HG03039 (cell line): ENCODE measurements around the gene EID3.

Experiments
- ATAC-seq: cut with Tn5 transposase; IDR thresholded peaks from one replicate; pipeline ENCODE4 v1.9.1; 2021; ENCODE audit warnings: mild to moderate bottlenecking, moderate library complexity; ENCODE audit not compliant: unreplicated experiment

The EID3 gene

GRCh38 chr12:104333692-104334255, 30.2 kb downstream of the EID3 start:
- no peak for ATAC-seq

DNA sequence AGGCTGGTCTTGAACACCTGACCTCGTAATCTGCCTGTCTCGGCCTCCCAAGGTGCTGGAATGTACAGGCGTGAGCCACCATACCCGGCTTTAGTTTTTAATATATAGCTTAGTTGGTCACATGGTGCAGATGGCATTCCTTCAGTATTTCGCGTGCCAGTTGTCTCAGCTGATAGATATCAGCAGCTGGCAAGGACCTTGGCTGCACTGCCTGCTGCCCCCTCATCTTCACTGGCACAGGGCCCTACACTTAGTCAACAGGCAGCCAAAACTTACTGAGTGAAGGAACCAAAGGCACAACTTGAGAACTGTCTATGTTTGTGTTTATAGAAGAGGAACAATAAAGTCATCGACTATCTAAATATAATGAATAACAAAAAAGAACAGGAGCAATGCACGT, 31.0 kb downstream of the EID3 start:
- ATAC-seq, result no peak

DNA sequence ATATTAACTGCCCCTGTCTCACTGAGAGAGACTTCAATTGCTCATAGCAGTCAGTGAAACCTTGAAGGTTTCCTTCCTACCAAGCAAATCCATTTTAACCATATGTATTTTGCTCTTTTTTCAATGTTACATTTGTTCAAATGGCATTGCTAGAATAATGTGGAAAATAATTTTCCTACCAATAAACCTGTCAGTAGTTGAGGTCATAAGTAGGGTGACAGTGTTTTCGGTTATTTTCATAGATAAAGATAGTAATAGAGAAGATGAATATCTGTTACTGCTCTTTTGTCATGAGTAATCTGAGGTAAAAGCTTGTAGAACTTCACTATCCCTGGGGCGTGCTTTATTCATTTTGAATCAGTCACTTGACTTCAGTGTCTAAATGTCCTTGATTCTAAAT, 32.6 kb downstream of the EID3 start:
- ATAC-seq, result no peak

- ATAC-seq, result no peak
These were observed 33.6 kb downstream of the EID3 start for GRCh38 chr12:104337030-104337558.

DNA sequence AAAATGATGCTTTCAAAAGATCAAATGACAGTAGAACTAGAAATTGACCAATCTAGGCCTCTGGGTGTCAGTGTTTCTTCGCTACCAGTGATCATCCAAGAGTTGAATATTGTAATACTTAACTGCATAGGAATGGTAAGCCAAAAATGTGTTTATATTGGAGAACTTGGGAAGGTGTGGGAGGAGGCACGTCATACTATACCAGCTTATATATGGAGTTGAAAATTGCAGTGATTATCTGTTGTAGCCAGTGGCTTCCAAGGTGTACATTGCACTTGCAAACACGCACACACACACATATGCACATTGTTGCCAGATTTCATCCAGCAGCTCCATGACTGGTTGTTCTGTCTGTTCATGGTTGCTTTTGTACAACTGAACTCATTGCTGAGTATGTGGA, 36.1 kb downstream of the EID3 start:
- ATAC-seq, result no peak

- no peak for ATAC-seq
These were observed 36.6 kb downstream of the EID3 start for GRCh38 chr12:104340177-104340576.

DNA sequence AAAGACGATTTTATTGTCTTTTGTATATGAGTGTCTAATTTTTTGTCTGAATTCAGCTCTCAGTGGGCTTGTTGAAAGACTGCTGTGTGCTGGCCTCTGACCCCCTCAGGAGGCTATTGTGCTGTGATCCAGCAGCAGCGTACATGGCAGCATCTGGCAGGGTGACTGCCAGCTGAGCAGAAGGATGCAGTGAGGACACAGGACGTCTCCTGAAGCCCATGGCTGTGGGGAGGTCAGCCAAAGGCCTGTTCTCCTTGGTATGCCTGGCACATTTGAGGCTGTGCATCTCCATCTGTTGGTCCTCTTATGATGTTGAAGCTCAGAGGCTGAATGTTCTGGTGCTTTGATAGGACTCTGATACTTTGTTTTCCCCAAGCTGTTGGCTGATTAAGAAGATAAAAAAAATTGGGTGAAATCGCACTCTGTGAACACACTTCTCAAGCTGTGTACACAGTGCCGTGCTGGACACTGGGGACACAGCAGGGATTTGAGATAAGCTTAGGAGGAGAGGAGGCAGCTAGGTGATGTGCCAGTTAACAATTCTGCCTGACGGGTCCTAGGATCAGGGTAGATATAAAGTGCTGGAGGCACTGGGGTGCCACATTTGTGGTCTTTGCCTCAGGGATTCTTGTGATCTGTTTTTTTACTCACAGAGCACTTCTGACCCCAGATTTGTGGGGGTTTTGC, 37.5 kb downstream of the EID3 start:
- no peak for ATAC-seq

- ATAC-seq, result no peak
These were observed 38.6 kb downstream of the EID3 start for GRCh38 chr12:104342147-104342546.

DNA sequence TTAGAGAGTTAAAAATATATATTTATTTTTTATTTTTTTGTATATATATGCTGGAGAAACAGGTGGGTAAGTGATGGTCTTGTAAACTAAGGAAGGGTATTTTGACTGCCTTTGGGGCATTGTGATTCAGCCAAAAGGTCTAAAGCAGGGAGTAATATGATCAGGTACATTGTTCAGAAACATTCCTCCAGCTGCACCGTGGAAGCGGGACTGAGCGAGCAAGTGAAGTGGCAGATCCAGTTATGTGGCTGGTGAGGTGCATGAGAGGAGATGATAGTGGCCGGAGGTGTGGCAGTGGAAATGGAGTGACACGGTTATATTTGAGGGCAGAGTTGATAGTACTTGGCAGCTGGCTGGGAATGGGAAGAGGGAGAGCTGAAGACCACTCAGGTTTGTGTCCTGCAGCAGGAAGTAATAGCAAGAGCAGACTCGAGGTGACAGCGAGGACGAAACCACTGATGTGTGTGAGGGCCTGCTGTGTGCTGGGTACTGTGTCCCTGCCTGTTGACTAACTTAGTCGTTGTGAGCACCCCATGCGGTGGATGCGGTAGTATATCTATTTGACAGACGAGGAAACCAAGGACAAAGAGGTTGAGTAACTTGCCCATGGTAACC, 39.2 kb downstream of the EID3 start:
- ATAC-seq, result no peak

- ATAC-seq, result no peak
These were observed 41.1 kb downstream of the EID3 start for GRCh38 chr12:104344682-104345081.

DNA sequence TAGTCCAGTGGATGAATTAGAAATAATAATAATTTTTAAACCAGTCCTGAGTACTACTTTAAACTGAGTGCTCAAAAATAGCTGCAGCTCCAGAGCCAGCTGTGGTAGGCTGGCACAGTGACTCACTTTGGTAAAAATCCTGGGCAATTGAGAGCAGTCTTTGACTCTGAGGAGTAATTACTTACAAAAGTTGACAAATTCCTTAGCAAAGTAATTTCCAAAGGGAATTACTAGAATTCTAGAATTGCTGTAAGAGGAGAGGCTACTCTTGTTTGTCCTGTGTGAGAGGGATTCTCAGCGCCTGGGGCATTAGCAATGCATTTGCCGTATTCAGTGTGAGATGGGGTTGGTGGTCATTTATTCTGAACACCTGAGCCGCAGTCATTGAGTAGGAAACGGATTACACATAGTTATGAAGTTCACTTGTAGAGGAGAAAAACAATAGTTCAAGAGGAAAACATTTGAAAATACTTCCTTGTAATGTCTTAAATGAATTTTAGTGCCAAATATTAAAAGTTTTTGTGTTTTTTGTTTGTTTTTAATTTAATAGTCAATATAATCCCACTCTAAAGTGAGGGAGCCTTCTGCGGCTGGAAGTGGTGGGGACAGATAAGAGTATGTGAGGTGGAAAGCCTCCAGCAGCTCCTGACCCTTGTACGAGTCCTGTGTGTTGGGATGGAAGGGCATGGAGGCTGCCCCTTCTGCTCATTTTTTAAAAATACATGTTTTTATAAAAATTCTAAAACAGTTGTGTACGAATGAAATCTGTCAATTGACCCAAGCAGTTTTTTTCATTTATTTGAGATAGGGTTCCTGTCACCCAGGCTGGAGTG, 41.9 kb downstream of the EID3 start:
- no peak for ATAC-seq

DNA sequence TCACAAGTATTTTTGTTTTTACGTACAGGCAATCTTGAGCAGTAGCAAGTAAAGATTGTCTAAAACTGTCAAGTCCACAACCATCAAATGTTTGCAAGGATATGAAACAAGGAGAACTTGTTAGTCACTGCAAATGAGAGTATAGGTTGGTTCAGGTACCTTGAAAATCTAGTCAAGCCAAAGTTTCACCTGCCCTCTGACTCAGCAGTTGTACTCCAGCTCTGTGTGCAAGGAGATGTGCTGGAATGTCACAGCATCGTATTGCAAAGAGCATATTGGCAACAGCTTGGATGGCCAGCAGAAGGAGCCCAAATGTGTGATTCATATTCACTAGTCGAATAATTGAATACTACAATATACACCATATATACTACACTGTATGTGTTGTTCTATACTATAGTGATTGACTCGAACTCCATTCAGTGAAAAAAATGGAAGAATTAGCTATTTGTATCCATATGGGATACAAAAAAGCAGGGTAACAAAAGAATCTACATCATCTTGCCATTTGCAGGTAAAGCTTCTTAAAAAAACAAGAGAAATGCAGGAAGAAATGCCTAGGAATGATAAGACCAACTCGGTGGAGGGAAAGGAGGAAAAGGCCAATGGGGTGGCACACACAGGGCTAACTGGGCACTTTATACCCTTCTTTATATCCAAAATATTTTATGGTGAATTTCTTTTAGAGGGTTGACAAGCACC, 44.0 kb downstream of the EID3 start:
- no peak for ATAC-seq

DNA sequence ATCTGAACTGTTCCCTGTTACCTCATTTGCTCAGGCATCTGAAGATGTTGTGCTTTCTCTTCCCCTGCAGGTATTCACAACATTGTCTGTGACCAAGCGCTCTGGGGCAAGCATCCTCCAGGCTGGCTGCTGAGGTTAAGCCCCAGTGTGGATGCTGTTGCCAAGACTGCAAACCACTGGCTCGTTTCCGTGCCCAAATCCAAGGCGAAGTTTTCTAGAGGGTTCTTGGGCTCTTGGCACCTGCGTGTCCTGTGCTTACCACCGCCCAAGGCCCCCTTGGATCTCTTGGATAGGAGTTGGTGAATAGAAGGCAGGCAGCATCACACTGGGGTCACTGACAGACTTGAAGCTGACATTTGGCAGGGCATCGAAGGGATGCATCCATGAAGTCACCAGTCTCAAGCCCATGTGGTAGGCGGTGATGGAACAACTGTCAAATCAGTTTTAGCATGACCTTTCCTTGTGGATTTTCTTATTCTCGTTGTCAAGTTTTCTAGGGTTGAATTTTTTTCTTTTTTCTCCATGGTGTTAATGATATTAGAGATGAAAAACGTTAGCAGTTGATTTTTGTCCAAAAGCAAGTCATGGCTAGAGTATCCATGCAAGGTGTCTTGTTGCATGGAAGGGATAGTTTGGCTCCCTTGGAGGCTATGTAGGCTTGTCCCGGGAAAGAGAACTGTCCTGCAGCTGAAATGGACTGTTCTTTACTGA, 44.9 kb downstream of the EID3 start:
- ATAC-seq, result no peak

GRCh38 chr12:104348994-104349494, 45.5 kb downstream of the EID3 start:
- no peak for ATAC-seq

GRCh38 chr12:104350211-104351056, 46.9 kb downstream of the EID3 start:
- ATAC-seq, result no peak

DNA sequence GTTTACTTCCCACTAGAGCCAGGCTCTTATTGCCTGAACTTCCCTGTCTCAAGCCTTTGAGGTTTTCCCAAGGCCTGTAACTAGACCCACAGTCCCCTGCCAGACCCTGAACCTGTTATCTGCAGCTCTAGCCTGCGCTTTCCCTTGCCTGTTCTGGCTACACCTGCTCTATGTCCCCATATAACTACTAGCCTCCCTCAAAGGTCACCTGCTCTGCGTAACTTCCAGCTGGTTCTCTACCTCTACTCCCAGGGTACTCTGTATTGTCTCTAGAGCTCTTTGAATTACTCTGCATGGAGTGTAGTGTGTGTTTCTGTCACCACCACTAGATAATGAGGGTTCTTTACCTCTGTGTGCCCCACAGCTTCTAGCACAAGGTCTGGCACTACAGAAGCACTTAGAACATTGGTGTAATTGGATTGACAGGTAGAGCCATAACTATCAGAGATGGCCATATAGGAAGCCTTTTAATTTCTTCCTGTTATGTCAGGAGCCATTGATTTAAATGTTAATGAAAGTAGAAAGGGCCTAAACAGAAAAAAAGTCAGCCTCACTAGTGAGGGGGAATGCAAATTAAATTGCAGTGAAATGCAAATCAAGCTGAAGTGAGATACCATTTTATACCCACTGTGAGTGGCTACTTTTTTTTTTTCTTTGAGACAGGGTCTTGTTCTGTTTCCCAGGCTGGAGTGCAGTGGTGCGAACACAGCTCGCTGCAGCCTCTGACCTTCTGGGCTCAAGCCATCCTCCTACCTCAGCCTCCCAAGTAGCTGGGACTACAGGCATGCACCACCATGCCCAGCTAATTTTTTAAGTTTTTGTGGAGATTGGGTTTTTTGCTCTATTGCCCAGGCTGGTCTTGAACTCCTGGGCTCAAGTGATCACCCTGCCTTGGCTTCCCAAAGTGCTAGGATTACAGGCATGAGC, 47.8 kb downstream of the EID3 start:
- ATAC-seq, result no peak

- no peak for ATAC-seq
These were observed 48.7 kb downstream of the EID3 start for GRCh38 chr12:104352106-104352713.
